IMR-90 (cell line): ENCODE results near the gene SOBP.

Experiments
- CEBPB ChIP-seq: IDR thresholded peaks from 2 replicates; pipeline ENCODE4 v1.6.1; 2012; ENCODE audit warnings: low read depth, low read length, improper control_type of control experiment
- MAZ ChIP-seq: IDR thresholded peaks from 2 replicates; pipeline ENCODE4 v1.6.1; 2012; ENCODE audit warnings: low read depth, mild to moderate bottlenecking, low read length, improper control_type of control experiment, moderate library complexity, borderline replicate concordance
- MXI1 ChIP-seq: IDR thresholded peaks from 2 replicates; pipeline ENCODE4 v1.6.1; 2012; ENCODE audit warnings: low read depth, mild to moderate bottlenecking, low read length, moderate library complexity, borderline replicate concordance
- POLR2A ChIP-seq: IDR thresholded peaks from 2 replicates; pipeline ENCODE4 v1.6.1; 2012; ENCODE audit warnings: mild to moderate bottlenecking, low read depth, low read length
- RAD21 ChIP-seq: IDR thresholded peaks from 2 replicates; pipeline ENCODE4 v1.6.1; 2012; ENCODE audit warnings: low read length, improper control_type of control experiment
- RFX5 ChIP-seq: IDR thresholded peaks from 2 replicates; pipeline ENCODE4 v1.8.0; 2012; ENCODE audit warnings: low read depth, mild to moderate bottlenecking, low read length, moderate library complexity
- TF ChIP-seq, protein P1 (sequence below): conservative IDR thresholded peaks from 2 replicates; pipeline ENCODE4 v1.5.1; 2012; ENCODE audit warnings: mild to moderate bottlenecking, low read depth, low read length, improper control_type of control experiment
- TF ChIP-seq, protein P2 (sequence below): fragments of 150-350 bp; IDR thresholded peaks from 2 replicates; pipeline ENCODE4 v1.6.1; 2016; ENCODE audit warnings: low read depth, mild to moderate bottlenecking, low read length, moderate library complexity, borderline replicate concordance

DNA sequence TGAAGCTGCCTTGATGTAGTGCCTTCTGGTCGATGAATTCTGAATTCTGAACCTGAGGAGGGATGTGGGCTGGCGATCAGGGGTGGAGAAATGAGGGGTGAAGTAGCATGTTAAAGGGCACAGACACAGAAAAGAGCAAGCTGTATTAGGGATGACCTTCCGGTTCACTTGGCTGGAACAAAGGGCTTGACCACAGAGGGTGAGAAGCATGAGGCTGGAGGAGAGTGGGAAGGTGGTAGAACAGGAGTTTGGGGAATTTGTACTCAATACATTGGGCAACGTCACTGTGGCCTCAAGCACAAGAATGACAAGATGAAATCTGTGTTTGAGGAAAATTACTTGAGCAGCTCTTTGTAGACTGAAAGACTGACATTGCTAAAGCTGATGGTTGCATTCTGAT lies 155.8 kb downstream of the SOBP start:
- no peak for TF ChIP-seq POLR2A
- TF ChIP-seq, protein P1, sequence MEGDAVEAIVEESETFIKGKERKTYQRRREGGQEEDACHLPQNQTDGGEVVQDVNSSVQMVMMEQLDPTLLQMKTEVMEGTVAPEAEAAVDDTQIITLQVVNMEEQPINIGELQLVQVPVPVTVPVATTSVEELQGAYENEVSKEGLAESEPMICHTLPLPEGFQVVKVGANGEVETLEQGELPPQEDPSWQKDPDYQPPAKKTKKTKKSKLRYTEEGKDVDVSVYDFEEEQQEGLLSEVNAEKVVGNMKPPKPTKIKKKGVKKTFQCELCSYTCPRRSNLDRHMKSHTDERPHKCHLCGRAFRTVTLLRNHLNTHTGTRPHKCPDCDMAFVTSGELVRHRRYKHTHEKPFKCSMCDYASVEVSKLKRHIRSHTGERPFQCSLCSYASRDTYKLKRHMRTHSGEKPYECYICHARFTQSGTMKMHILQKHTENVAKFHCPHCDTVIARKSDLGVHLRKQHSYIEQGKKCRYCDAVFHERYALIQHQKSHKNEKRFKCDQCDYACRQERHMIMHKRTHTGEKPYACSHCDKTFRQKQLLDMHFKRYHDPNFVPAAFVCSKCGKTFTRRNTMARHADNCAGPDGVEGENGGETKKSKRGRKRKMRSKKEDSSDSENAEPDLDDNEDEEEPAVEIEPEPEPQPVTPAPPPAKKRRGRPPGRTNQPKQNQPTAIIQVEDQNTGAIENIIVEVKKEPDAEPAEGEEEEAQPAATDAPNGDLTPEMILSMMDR = no peak
- TF ChIP-seq RAD21 = no peak
- TF ChIP-seq, protein P2, sequence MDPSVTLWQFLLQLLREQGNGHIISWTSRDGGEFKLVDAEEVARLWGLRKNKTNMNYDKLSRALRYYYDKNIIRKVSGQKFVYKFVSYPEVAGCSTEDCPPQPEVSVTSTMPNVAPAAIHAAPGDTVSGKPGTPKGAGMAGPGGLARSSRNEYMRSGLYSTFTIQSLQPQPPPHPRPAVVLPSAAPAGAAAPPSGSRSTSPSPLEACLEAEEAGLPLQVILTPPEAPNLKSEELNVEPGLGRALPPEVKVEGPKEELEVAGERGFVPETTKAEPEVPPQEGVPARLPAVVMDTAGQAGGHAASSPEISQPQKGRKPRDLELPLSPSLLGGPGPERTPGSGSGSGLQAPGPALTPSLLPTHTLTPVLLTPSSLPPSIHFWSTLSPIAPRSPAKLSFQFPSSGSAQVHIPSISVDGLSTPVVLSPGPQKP = no peak
- no peak for TF ChIP-seq CEBPB
- no peak for TF ChIP-seq MXI1
- no peak for TF ChIP-seq RFX5
- TF ChIP-seq MAZ = no peak
